ENCODE results near the gene OPHN1. TPM values are rescaled to one million over a fixed set of nuclear protein-coding genes. Genes with fewer than 3 reads are reported as not detected.

The OPHN1 gene
- total and polyA plus RNA-seq, 8 donors: 0.61 to 3.5 (median 2.2) TPM

GRCh38 chrX:68209008-68209407, 224.3 kb downstream of the OPHN1 start:
- Histone ChIP-seq H3K9me3 (no peaks in the 10 kb centered on the region), H3K27ac (no peak overlapping the region), H3K27me3 (no peaks in the 10 kb centered on the region), H3K4me3 (no peak overlapping the region), H3K36me3 (no peaks in the 10 kb centered on the region), H3K4me1 (no peaks in the 10 kb centered on the region)
- no peak for FAIRE-seq
- intact Hi-C loops (cut with DNase I): loop anchor here in 1 of 3 donors (10.0 kb wide), 1 partner anchor 256 kb away; no protein-coding TSS in a partner anchor
- ATAC-seq: no peak
- TF ChIP-seq CTCF (IDR thresholded peaks at IDR 0.05): no peak
- WGBS, 2 donors: 85 to 89% methylated on average over 1 of the region's 1 CpG
- no peak for DNase-seq

DNA sequence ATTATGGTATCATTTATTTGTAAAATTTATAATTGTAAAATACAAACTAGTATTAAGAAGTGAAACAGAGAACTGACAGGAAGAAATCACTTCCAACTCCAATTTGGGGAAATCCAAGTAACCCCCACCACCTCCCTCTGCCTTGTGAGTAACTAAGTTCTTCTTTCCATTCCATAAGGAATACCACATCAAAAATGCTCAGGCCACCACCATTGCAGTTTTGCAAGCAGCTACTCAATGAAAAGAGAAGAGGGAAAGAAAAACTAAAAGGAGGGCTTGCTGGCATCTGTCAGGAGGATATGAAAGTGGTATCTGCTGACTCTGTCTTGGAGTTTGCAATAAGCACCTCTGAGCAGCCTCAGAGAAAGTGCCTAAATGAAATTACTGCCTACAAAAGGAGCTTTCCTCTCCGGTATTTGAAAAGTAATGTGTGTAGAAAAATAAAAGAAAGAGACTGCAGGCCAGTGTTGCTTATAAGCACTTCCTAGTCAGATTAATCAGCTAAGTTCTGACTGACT, 228.7 kb downstream of the OPHN1 start:
- Histone ChIP-seq H3K27me3 (no peaks in the 10 kb centered on the region), H3K4me1 (no peaks in the 10 kb centered on the region), H3K9me3 (no peaks in the 10 kb centered on the region), H3K36me3 (no peaks in the 10 kb centered on the region), H3K27ac (no peak overlapping the region), H3K4me3 (no peak overlapping the region)
- ATAC-seq (no peak), DNase-seq (no peak), FAIRE-seq (no peak)
- 59 to 69% methylated on average over 1 of the region's 1 CpG for WGBS, 2 donors
- TF ChIP-seq CTCF (IDR thresholded peaks at IDR 0.05): no peak
- intact Hi-C loops (cut with DNase I): loop anchor here in 1 of 3 donors (10.0 kb wide), 1 partner anchor 260 kb away; no protein-coding TSS in a partner anchor

GRCh38 chrX:68203646-68204045, 229.6 kb downstream of the OPHN1 start:
- H3K4me3 ChIP-seq: no peak overlapping the region
- H3K27me3 ChIP-seq: no peaks in the 10 kb centered on the region
- intact Hi-C loops (cut with DNase I): loop anchor here in 1 of 3 donors (10.0 kb wide), 1 partner anchor 261 kb away; no protein-coding TSS in a partner anchor
- H3K36me3 ChIP-seq: no peaks in the 10 kb centered on the region
- DNase-seq (no peak), ATAC-seq (no peak), FAIRE-seq (no peak)
- H3K9me3 ChIP-seq: no peaks in the 10 kb centered on the region
- no peaks in the 10 kb centered on the region for H3K4me1 ChIP-seq
- 88 to 90% methylated on average over 2 of the region's 2 CpGs for WGBS, 2 donors
- no peak overlapping the region for H3K27ac ChIP-seq
- TF ChIP-seq CTCF (IDR thresholded peaks at IDR 0.05): no peak

GRCh38 chrX:68203211-68203610, 230.1 kb downstream of the OPHN1 start:
- TF ChIP-seq CTCF (IDR thresholded peaks at IDR 0.05): no peak
- Histone ChIP-seq H3K4me1 (no peaks in the 10 kb centered on the region), H3K36me3 (no peaks in the 10 kb centered on the region), H3K27me3 (no peaks in the 10 kb centered on the region), H3K27ac (no peak overlapping the region), H3K4me3 (no peak overlapping the region), H3K9me3 (no peaks in the 10 kb centered on the region)
- no peak for FAIRE-seq
- WGBS, 2 donors: 61 to 89% methylated on average over 1 of the region's 1 CpG
- intact Hi-C loops (cut with DNase I): loop anchor here in 1 of 3 donors (10.0 kb wide), 1 partner anchor 262 kb away; no protein-coding TSS in a partner anchor
- DNase-seq: no peak
- no peak for ATAC-seq

DNA sequence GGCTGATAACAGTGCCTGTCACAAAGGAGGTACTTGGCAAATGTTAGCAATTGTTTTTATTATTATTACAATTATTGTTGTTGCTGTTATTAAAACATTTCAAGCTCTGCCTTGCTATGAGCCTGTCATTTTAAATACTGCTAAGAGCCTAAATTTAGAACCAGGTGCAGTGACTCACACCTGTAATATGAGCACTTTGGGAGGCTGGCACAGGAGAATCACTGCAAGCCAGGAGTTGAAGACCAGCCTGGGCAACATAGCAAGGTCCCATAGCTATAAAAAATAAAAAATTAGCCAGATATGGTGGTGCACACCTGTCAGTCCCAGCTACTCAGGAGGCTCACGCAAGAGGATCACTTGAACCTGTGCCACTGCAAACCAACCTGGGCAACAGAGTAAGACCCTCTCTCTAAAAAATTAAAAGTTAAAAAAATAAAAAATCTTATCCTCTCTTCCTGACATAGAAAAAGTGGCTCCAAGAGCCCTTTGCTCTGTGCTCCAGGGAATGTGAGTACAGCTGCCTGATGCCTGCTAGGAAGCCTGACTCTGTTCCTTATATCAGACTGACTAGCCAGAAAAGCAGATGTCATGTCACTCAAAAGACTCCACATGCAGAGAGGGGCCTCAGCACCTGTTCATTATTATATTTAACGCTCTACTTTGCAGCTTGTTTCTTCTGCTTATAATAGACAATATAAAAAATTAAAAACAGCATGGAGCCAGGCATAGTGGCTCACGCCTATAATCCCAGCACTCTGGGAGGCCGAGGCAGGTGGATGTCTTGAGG, 234.0 kb downstream of the OPHN1 start:
- no peak for ATAC-seq
- TF ChIP-seq CTCF (IDR thresholded peaks at IDR 0.05): no peak
- Histone ChIP-seq H3K4me3 (no peak overlapping the region), H3K9me3 (no peaks in the 10 kb centered on the region), H3K4me1 (no peaks in the 10 kb centered on the region), H3K36me3 (no peaks in the 10 kb centered on the region), H3K27ac (no peak overlapping the region), H3K27me3 (no peaks in the 10 kb centered on the region)
- intact Hi-C loops (cut with DNase I): no loop called here
- 74 to 90% methylated on average over 4 of the region's 4 CpGs for WGBS, 2 donors
- DNase-seq: no peak
- no peak for FAIRE-seq
